HG02885 (cell line): ENCODE data around the gene PPP1R18.
A peak's percentile ranks its signal among the peaks of the same experiment; 100 is the strongest.
"Not testable (repeated sequence)": the region's sequence is repeated elsewhere in the genome, so short reads cannot be mapped to it uniquely, and the experiment has no call there.

Source experiments
- ATAC-seq: cut with Tn5 transposase; IDR thresholded peaks from one replicate; pipeline ENCODE4 v1.9.1; 2021; ENCODE audit warnings: mild to moderate bottlenecking; ENCODE audit not compliant: unreplicated experiment, poor library complexity

Gene PPP1R18, protein sequence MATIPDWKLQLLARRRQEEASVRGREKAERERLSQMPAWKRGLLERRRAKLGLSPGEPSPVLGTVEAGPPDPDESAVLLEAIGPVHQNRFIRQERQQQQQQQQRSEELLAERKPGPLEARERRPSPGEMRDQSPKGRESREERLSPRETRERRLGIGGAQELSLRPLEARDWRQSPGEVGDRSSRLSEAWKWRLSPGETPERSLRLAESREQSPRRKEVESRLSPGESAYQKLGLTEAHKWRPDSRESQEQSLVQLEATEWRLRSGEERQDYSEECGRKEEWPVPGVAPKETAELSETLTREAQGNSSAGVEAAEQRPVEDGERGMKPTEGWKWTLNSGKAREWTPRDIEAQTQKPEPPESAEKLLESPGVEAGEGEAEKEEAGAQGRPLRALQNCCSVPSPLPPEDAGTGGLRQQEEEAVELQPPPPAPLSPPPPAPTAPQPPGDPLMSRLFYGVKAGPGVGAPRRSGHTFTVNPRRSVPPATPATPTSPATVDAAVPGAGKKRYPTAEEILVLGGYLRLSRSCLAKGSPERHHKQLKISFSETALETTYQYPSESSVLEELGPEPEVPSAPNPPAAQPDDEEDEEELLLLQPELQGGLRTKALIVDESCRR

GRCh38 chr6:30686009-30686907 lies at the start of gene PPP1R18:
PPP1R18 (minus strand) TSS chr6:30686645; CDS start chr6:30686018, 627 bp downstream.
- ATAC-seq: peak; percentile 23

DNA sequence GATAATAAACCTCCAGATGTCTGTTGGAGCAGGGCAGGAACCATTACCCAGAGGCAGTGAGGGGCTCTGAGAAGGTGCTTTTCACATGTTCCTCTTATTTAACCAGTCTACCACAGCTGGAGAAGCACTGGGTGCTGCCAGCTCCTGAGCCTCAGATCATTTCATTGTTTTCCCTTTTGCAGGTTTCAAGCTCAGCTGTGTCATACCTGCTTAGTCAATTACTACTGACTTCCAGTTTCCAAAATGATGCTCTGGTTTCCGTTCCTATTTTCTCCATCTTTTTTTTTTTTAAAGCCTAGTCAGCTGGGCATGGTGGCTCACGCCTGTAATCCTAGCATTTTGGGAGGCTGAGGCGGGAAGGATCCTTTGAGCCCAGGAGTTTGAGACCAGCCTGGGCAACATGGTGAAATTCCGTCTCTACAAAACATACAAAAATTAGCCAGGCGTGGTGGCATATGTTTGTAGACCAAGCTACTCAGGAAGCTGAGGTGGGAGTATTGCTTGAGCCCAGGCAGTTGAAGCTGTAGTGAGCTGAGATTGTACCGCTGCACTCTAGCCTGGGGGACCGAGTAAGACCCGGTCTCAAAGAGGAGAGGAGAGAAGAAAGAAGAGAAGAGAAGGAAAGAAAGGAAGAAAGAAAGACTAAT lies 49.3 kb upstream of the PPP1R18 start:
- no peak for ATAC-seq

GRCh38 chr6:30732237-30732943 lies 45.9 kb upstream of the PPP1R18 start:
- ATAC-seq: no peak

DNA sequence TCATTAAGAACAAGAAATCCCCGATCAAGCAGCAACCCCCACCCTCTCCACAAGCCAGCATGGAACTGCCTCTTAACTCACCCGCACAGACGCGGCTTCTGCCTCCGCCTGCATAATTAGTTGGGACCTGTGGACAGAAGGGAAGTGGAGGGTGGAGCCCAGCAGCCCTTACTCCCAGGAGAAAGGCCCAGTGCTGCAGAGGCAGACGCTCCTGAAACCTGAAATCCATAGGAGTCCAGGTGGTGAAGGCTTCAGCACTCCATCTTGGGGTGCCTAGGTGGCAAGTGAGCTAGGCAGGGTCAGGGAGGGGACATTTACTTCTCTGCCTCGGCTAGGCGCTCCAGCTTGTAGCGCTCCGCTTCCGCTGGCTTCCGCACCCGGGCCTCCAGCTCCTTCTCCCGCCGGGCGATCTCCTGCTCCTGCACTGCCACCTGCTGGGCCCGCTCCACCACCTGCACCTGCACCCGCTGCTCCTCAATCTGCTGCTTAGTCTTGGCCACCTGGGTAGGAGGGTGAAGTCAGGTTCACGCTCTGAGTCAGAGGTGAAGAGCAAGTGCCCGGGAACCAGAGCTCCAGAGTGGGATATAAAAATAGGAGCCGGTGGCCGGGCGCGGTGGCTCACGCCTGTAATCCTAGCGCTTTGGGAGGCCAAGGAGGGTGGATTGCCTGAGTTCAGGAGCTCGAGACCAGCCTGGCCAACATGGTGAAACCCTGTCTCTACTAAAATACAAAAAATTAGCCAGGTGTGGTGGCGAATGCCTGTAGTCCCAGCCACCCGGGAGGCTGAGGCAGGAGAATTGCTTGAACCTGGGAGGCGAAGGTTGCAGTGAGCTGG lies 44.4 kb upstream of the PPP1R18 start:
- no peak for ATAC-seq

DNA sequence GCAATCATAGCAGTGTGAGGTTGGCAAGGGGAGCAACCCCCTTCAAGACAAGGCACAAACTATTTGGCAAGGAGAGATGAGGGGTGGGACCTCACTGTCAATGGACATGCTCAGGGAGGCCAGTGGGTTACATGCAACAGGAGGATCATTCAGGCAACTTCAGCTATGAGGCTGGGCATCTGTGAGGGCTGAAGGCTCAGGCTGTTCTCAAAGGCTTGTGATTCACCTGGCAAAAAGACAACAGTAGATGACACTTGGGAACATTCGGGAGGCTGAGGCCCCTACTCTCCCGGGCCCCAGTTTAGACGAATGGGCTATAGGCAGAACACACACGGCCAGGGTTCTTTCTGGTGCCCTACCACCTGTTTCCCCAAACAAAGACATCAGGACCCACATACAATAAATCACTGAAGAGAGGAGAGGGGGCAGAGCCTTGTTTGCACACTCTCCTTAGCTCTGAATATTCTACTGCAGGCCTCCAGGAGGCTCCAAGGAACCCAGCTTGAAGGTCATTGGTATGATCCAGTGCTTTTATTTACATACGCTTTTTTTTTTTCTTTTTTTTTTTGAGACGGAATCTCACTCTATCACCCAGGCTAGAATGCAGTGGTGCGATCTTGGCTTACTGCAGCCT lies 41.6 kb upstream of the PPP1R18 start:
- ATAC-seq: no peak

DNA sequence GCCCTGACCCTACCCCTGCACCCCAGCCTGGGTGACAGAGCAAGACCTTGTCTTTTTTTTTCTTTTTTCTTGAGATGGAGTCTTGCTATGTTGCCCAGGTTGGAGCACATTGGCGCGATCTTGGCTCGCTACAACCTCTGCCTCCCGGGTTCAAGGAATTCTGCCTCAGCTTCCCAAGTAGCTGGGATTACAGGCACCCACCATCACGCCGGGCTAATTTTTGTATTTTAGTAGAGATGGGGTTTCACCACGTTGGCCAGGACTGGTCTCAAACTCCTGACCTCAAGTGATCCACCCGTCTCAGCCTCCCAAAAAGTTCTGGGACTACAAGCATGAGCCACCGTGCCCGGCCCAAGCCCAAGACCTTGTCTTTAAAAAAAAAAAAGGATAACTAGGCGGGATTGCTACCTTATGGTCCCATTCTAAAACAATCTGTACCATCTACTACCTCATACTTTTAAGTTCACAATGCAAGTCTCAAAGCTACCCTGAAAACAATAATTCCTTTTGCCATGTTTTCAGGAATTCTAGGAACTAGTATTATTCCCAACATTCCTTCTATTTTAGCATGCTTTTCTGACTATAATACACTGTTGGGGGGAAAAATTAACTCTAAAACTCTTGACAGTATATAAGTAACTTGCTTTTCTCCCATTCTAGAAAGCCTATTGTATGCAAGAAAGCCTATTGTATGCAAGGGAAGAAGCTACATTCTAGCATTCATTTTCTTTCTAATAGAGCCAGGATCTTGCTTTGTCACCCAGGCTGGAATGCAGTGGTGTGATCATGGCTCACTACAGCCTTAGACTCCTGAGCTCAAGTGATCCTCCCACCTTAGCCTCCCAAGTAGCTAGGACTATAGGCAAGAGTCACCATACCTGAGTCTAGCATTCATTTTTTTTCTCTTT lies 40.3 kb upstream of the PPP1R18 start:
- no peak for ATAC-seq

- no peak for ATAC-seq
Observed at GRCh38 chr6:30725713-30726505, 39.5 kb upstream of the PPP1R18 start.

DNA sequence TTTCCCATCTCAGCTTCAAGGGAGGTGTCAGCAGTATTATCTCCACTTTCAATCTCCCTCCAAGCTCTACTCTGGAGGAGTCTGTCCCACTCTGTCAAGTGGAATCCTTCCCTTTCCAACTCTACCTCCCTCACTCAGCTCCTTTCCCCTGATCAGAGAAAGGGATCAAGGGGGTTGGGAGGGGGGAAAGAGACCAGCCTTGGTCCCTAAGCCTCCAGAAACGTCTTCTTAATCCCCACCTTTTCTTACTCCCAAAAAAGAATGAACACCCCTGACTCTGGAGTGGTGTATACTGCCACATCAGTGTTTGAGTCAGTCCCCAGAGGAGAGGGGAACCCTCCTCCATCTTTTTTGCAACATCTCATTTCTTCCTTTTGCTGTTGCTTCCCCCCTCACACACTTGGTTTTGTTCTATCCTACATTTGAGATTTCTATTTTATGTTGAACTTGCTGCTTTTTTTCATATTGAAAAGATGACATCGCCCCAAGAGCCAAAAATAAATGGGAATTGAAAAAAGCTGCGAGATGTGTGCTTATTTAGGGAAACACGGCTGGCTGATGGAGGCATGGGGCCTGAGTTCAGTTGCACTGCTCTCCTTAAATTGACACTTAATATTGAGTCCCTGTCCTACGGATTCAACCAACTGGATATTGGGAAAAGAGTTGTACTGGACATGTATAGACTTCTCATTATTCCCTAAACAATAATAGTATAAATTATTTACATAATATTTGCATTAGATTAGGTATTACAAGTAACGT lies 38.6 kb upstream of the PPP1R18 start:
- ATAC-seq: no peak

DNA sequence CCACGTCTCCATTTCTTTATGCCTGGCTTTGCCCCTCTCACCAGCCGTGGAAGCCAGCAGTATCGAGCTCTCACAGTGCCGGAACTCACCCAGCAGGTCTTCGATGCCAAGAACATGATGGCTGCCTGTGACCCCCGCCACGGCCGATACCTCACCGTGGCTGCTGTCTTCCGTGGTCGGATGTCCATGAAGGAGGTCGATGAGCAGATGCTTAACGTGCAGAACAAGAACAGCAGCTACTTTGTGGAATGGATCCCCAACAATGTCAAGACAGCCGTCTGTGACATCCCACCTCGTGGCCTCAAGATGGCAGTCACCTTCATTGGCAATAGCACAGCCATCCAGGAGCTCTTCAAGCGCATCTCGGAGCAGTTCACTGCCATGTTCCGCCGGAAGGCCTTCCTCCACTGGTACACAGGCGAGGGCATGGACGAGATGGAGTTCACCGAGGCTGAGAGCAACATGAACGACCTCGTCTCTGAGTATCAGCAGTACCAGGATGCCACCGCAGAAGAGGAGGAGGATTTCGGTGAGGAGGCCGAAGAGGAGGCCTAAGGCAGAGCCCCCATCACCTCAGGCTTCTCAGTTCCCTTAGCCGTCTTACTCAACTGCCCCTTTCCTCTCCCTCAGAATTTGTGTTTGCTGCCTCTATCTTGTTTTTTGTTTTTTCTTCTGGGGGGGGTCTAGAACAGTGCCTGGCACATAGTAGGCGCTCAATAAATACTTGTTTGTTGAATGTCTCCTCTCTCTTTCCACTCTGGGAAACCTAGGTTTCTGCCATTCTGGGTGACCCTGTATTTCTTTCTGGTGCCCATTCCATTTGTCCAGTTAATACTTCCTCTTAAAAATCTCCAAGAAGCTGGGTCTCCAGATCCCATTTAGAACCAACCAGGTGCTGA lies 37.6 kb upstream of the PPP1R18 start:
- not testable (repeated sequence) for ATAC-seq

GRCh38 chr6:30723159-30723842 lies 36.9 kb upstream of the PPP1R18 start:
- not testable (repeated sequence) for ATAC-seq

DNA sequence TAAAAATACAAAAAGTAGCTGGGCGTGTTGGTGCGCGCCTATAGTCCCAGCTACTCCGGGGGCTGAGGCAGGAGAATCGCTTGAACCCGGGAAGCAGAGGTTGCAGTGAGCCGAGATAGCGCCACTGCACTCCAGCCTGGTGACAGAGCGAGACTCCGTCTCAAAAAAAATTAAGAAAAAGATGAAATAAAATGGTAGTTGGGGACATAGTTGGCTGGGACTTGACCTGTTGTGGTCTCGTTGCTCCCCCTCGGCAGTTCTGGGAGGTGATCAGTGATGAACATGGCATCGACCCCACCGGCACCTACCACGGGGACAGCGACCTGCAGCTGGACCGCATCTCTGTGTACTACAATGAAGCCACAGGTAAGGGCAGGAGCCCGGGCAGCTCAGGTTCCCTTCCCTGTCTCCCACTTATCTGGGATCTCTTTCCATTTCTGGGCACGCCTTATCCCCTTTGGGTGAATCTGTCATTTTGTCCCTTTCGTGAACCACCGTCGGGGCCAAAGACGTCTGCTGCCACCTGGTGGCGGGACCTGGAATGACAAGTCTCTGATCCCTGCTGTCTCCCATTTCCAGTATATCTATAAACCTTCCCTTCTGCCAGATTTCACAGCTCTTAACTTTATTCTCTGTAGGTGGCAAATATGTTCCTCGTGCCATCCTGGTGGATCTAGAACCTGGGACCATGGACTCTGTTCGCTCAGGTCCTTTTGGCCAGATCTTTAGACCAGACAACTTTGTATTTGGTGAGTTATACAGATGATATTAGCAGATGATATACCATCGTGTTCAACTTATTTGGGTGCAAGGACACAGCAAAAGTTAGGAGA lies 36.1 kb upstream of the PPP1R18 start:
- no peak for ATAC-seq

- ATAC-seq: not testable (repeated sequence)
Observed at GRCh38 chr6:30722025-30722279, 35.5 kb upstream of the PPP1R18 start.

- peak; percentile 34 for ATAC-seq
Observed at GRCh38 chr6:30721198-30722024, 35.0 kb upstream of the PPP1R18 start.
